Keratinocyte (primary cell): ENCODE results near the gene PIK3CD. TPM values are rescaled to one million over a fixed set of nuclear protein-coding genes. Genes with fewer than 3 reads are reported as not detected.

Experiments
- DNase-seq: peaks from one replicate; pipeline ENCODE4 v3.0.0-alpha.2; 2011; ENCODE audit warnings: low read depth, missing footprints, low spot score
- FAIRE-seq: peaks from 2 replicates; lab custom pipeline; 2011; peaks lifted over from hg19 to GRCh38; lab: Jason Lieb, UNC
- H2AFZ ChIP-seq: 2 replicates; pipeline ENCODE4 v1.6.0; 2012; ENCODE audit warnings: low read length, control low read depth, inconsistent platforms; ENCODE audit not compliant: control insufficient read depth
- H3K27ac ChIP-seq: 2 replicates; pipeline ENCODE4 v1.5.1; 2011; ENCODE audit warnings: low read length; ENCODE audit not compliant: control insufficient read depth, insufficient read depth
- H3K27me3 ChIP-seq: 3 replicates; pipeline ENCODE4 v1.6.0; 2011; ENCODE audit warnings: low read length; ENCODE audit not compliant: control insufficient read depth, insufficient read depth; ENCODE audit errors: extremely low read depth
- H3K36me3 ChIP-seq, 2 experiments: 2 replicates in 1 of 2; 3 replicates in 1 of 2; pipeline ENCODE4 v1.5.1; 2011; ENCODE audit warnings: low read length in 2 of 2, mild to moderate bottlenecking in 1 of 2; ENCODE audit not compliant: control insufficient read depth in 2 of 2, insufficient read depth in 2 of 2; ENCODE audit errors: extremely low read depth in 1 of 2
- H3K4me1 ChIP-seq: 3 replicates; pipeline ENCODE4 v1.5.1; 2011; ENCODE audit warnings: low read length; ENCODE audit not compliant: control insufficient read depth, insufficient read depth; ENCODE audit errors: extremely low read depth
- H3K4me2 ChIP-seq: 3 replicates; pipeline ENCODE4 v1.6.0; 2011; ENCODE audit warnings: low read depth, low read length; ENCODE audit not compliant: control insufficient read depth, insufficient read depth; ENCODE audit errors: extremely low read depth
- H3K4me3 ChIP-seq, 3 experiments: fragments of 200-600 bp in 1 of 3; sonication (generic) in 1 of 3; 2 replicates in 2 of 3; 3 replicates in 1 of 3; pipeline ENCODE4 v1.5.1; 2011 to 2016; ENCODE audit warnings: low read length in 3 of 3, mild to moderate bottlenecking in 3 of 3, control low read depth in 2 of 3, inconsistent platforms in 1 of 3, low read depth in 1 of 3, mixed read lengths in 1 of 3, mixed run types in 1 of 3, moderate library complexity in 1 of 3; ENCODE audit not compliant: control insufficient read depth in 2 of 3, insufficient read depth in 2 of 3; ENCODE audit errors: extremely low read depth in 1 of 3
- H3K79me2 ChIP-seq: 2 replicates; pipeline ENCODE4 v1.6.0; 2012; ENCODE audit warnings: low read length; ENCODE audit not compliant: control insufficient read depth, insufficient read depth
- H3K9ac ChIP-seq: 3 replicates; pipeline ENCODE4 v1.6.0; 2011; ENCODE audit warnings: low read length; ENCODE audit not compliant: control insufficient read depth, insufficient read depth; ENCODE audit errors: extremely low read depth
- H3K9me1 ChIP-seq: 3 replicates; pipeline ENCODE4 v1.6.0; 2011; ENCODE audit warnings: low read length; ENCODE audit not compliant: control insufficient read depth, insufficient read depth; ENCODE audit errors: extremely low read depth
- H3K9me3 ChIP-seq: 2 replicates; pipeline ENCODE4 v1.5.1; 2012; ENCODE audit warnings: low read depth, low read length; ENCODE audit not compliant: control insufficient read depth
- H4K20me1 ChIP-seq: 3 replicates; pipeline ENCODE4 v1.6.0; 2011; ENCODE audit warnings: low read length; ENCODE audit not compliant: control insufficient read depth, insufficient read depth; ENCODE audit errors: extremely low read depth
- EZH2 ChIP-seq: IDR thresholded peaks from one replicate; pipeline ENCODE4 v1.6.1; 2012; ENCODE audit warnings: inconsistent platforms, mild to moderate bottlenecking, low read length, moderate library complexity
- dilution Hi-C: fragments of 300-500 bp; cut with MboI; formaldehyde crosslinking; loops from one replicate; pipeline ENCODE4 v1.7.0; 2020; ENCODE audit warnings: low sequenced_read_pairs; ENCODE audit not compliant: extremely low pct_ligation_motif_present
- polyA plus RNA-seq, 5 experiments: library from polyadenylated mRNA; depleted of rRNA in 3 of 5; stranded (reverse) in 3 of 5; stranded (forward) in 1 of 5; unstranded in 1 of 5; fragments of >200 nt; gene quantifications; 1 replicate in 1 of 5; 2 replicates in 3 of 5; 3 replicates in 1 of 5; pipeline versions ENCODE4 v1.2.1 to v1.2.3, GENCODE V29; 2011 to 2012; ENCODE audit warnings: missing spikeins in 2 of 5, low read depth in 1 of 5, low replicate concordance in 1 of 5
- TF ChIP-seq, protein P1 (sequence below), 3 experiments: IDR thresholded peaks in 1 of 3; conservative IDR thresholded peaks in 1 of 3; optimal IDR thresholded peaks in 1 of 3; 2 replicates in 2 of 3; 3 replicates in 1 of 3; pipeline versions ENCODE3 to v1.5.1; 2011; ENCODE audit warnings: low read length in 3 of 3, mild to moderate bottlenecking in 3 of 3, moderate library complexity in 2 of 3, control low read depth in 1 of 3, inconsistent platforms in 1 of 3; ENCODE audit not compliant: insufficient read depth in 2 of 3; ENCODE audit errors: extremely low read depth in 1 of 3

PIK3CD gene
- polyA plus RNA-seq, 1 donor (not counting 4 experiments of a cell fraction or from before 2014, with no cell fraction given), result 7.8 TPM

DNA sequence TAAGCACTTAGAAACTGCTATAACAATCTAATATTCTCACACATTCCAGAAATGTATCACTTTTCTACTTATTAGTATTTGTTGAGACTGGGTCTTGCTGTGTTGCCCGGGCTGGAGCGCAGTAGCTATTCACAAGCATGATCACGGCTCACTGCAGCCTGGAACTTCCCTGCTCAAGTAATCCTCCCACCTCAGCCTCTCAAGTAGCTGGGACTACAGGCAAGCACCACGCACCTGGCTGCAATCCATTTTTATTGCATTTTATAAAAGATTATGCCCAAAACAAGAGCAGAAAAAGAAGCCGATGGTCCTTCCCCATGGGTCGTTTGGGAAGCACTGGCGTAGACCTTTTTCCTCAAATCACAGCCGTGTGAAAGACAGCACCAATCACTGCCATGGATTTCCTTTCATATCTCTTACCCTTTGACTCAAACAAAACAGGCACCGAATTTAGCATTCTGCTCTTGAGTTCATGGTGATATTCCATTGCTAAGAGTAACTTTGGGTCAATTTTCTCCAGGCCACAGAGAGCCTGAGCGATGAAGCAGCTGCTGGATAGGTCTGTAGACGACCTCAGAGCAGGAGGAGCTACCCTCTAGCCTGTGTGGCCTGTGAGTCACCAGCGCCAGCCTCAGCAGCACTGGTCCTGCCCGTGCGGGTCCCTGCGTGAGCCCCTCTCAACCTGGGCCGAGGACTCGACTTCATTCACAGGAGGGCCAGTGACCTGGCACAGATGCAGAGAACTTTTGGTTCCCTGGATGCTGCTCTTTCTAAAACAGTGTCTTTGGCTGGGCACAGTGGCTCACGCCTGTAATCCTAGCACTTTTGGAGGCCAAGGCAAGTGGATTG, 80.8 kb downstream of the PIK3CD start:
- no peak for TF ChIP-seq EZH2
- Histone ChIP-seq H3K4me3 (no peak overlapping the region), H3K79me2 (peaks cover 2% of the 10 kb centered on the region), H3K9ac (no peak overlapping the region), H3K9me1 (no peaks in the 10 kb centered on the region), H3K4me2 (no peak overlapping the region), H3K27me3 (no peaks in the 10 kb centered on the region), H3K27ac (no peak overlapping the region), H3K9me3 (no peaks in the 10 kb centered on the region), H4K20me1 (peaks cover 4% of the 10 kb centered on the region), H3K36me3 (peaks cover 66 to 68% of the 10 kb centered on the region in 2 experiments), H3K4me1 (no peaks in the 10 kb centered on the region), H2AFZ (no peak overlapping the region)
- dilution Hi-C loops, result no loop called here
- DNase-seq, result no peak
- FAIRE-seq, result no peak

DNA sequence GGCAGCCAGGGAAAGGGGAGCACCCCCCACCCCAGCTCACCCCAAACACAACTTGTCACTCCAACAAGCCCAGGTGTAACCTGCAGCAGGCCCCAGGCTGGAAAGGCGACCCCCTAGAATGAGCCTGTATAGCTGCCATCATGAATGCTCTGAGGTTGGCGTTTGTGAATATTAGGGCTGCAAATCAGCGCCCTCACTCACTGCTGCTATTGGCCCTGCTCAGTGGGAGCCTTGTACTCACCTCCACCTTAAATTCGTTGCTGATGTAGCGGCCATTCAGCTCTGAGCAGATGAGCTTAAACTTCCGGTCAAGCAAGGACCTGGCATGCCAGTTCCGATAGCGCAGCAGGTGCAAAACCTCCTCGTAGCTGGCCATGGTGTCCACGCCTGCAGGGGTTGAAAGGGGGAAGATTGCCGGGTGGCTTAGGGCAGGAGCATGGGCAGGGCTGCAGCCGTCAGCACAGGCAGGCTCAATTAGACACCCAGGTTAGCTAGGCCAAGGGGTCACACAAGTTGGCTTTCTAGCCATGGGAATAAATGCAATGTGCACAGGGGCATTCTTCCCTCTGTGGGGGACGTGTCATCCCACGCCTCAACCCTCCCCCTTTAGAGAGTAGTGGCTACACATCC, 81.7 kb downstream of the PIK3CD start:
- H3K27ac ChIP-seq, result no peak overlapping the region
- no peaks in the 10 kb centered on the region for H3K27me3 ChIP-seq
- dilution Hi-C loops, result no loop called here
- H3K36me3 ChIP-seq, result peaks cover 70 to 72% of the 10 kb centered on the region in 2 experiments
- no peak overlapping the region for H2AFZ ChIP-seq
- DNase-seq, result no peak
- no peak overlapping the region for H3K9ac ChIP-seq
- no peaks in the 10 kb centered on the region for H3K9me1 ChIP-seq
- TF ChIP-seq EZH2, result no peak
- H3K4me2 ChIP-seq, result no peak overlapping the region
- H4K20me1 ChIP-seq, result peaks cover 4% of the 10 kb centered on the region
- no peak overlapping the region for H3K4me3 ChIP-seq
- no peaks in the 10 kb centered on the region for H3K9me3 ChIP-seq
- no peak for FAIRE-seq
- H3K79me2 ChIP-seq, result peaks cover 2% of the 10 kb centered on the region
- no peaks in the 10 kb centered on the region for H3K4me1 ChIP-seq

DNA sequence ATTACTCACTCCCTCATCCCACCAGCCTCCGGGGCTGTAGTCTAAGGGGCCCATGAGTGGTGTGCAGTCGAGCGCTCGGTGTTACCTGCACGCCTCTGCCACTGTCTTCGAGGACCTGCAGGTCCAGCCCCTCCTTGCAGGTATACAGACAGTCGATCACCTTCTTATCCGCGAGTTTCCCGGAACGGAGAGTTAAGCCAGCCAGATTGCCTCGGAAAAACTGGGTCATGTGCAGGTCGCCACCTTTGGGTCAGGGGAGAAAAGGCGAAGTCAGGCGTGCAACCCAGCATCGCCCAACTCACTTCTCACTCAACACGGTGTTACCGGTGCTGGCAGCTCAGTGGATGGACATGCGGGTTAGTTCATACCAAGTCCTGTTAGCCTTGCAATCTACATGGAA, 84.3 kb downstream of the PIK3CD start:
- no peak overlapping the region for H3K4me2 ChIP-seq
- H3K27me3 ChIP-seq, result no peaks in the 10 kb centered on the region
- no peaks in the 10 kb centered on the region for H3K9me3 ChIP-seq
- FAIRE-seq, result no peak
- no peaks in the 10 kb centered on the region for H3K9me1 ChIP-seq
- no peak for DNase-seq
- H3K79me2 ChIP-seq, result peaks cover 5% of the 10 kb centered on the region
- TF ChIP-seq, protein P1, sequence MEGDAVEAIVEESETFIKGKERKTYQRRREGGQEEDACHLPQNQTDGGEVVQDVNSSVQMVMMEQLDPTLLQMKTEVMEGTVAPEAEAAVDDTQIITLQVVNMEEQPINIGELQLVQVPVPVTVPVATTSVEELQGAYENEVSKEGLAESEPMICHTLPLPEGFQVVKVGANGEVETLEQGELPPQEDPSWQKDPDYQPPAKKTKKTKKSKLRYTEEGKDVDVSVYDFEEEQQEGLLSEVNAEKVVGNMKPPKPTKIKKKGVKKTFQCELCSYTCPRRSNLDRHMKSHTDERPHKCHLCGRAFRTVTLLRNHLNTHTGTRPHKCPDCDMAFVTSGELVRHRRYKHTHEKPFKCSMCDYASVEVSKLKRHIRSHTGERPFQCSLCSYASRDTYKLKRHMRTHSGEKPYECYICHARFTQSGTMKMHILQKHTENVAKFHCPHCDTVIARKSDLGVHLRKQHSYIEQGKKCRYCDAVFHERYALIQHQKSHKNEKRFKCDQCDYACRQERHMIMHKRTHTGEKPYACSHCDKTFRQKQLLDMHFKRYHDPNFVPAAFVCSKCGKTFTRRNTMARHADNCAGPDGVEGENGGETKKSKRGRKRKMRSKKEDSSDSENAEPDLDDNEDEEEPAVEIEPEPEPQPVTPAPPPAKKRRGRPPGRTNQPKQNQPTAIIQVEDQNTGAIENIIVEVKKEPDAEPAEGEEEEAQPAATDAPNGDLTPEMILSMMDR (optimal IDR thresholded peaks at IDR 0.05 in 1 of 3, IDR thresholded peaks at IDR 0.05 in 1 of 3, conservative IDR thresholded peaks at IDR 0.05 in 1 of 3; ENCODE audit: extremely low read depth in 1 of 3, insufficient read depth in 2 of 3, low read length in 3 of 3), result no peak
- TF ChIP-seq EZH2, result no peak
- dilution Hi-C loops, result no loop called here
- H3K4me1 ChIP-seq, result no peaks in the 10 kb centered on the region
- peaks cover 62 to 74% of the 10 kb centered on the region in 2 experiments for H3K36me3 ChIP-seq
- no peak overlapping the region for H2AFZ ChIP-seq
- H3K9ac ChIP-seq, result no peak overlapping the region
- peaks cover 4% of the 10 kb centered on the region for H4K20me1 ChIP-seq
- H3K27ac ChIP-seq, result no peak overlapping the region
- H3K4me3 ChIP-seq, result no peak overlapping the region
